GM19452 (cell line): ENCODE data around the gene CREB3.

ENCODE experiments used
- ATAC-seq: cut with Tn5 transposase; IDR thresholded peaks from one replicate; pipeline ENCODE4 v1.9.1; 2021; ENCODE audit not compliant: unreplicated experiment

CREB3 gene

GRCh38 chr9:35771943-35772342 lies 39.5 kb downstream of the CREB3 start:
- ATAC-seq = no peak

- no peak for ATAC-seq
Measured at GRCh38 chr9:35774907-35775635, 42.6 kb downstream of the CREB3 start.

GRCh38 chr9:35776018-35776417 lies 43.6 kb downstream of the CREB3 start:
- no peak for ATAC-seq

- no peak for ATAC-seq
Measured at GRCh38 chr9:35778496-35778895, 46.0 kb downstream of the CREB3 start.

GRCh38 chr9:35781066-35781465 lies 48.6 kb downstream of the CREB3 start:
- no peak for ATAC-seq

GRCh38 chr9:35783418-35783817 lies 51.0 kb downstream of the CREB3 start:
- no peak for ATAC-seq
